K562 (cell line): ENCODE data around the gene AIFM3. TPM values are rescaled to one million over a fixed set of nuclear protein-coding genes. Genes with fewer than 3 reads are reported as not detected.

Experiments used
- FOXA3 ChIP-seq, 2 experiments: fragments of 450-650 bp in 1 of 2; sonication (generic) in 1 of 2; formaldehyde crosslinking; IDR thresholded peaks in 1 of 2; conservative IDR thresholded peaks in 1 of 2; 2 replicates each; pipeline versions ENCODE4 v1.4.0 to v1.8.0; 2020 to 2022; ENCODE audit warnings: mild to moderate bottlenecking in 2 of 2, missing genetic modification reagents in 1 of 2
- FUS ChIP-seq: fragments of 200-400 bp; formaldehyde crosslinking; optimal IDR thresholded peaks from 2 replicates; pipeline ENCODE3; 2017; ENCODE audit warnings: low read depth, low read length
- HDAC3 ChIP-seq: fragments of 450-650 bp; IDR thresholded peaks from 2 replicates; pipeline ENCODE4 v1.6.1; 2018; ENCODE audit warnings: borderline replicate concordance, mild to moderate bottlenecking, moderate library complexity; ENCODE audit not compliant: partially characterized antibody
- MYC ChIP-seq, 2 experiments: fragments of 250-450 bp in 1 of 2; sonication (Bioruptor Pico) in 1 of 2; IDR thresholded peaks; 2 replicates each; pipeline versions ENCODE4 v1.5.1 to v1.6.1; 2012 to 2021; ENCODE audit warnings: low read depth in 2 of 2, borderline replicate concordance in 1 of 2, improper control_type of control experiment in 1 of 2, low read length in 1 of 2, mild to moderate bottlenecking in 1 of 2, moderate library complexity in 1 of 2
- RBM22 ChIP-seq: fragments of 200-400 bp; formaldehyde crosslinking; IDR thresholded peaks from 2 replicates; pipeline ENCODE4 v1.6.1; 2018; ENCODE audit warnings: low read length, low read depth; ENCODE audit not compliant: poor library complexity, severe bottlenecking
- SMARCB1 ChIP-seq: IDR thresholded peaks from 2 replicates; pipeline ENCODE4 v1.6.1; 2011; ENCODE audit warnings: improper control_type of control experiment, low read depth; ENCODE audit not compliant: insufficient read length
- TAF15 ChIP-seq: fragments of 200-400 bp; formaldehyde crosslinking; IDR thresholded peaks from 2 replicates; pipeline ENCODE4 v1.6.1; 2017; ENCODE audit warnings: mild to moderate bottlenecking, low read depth, low read length, moderate library complexity
- TGIF2 ChIP-seq: sonication (generic); formaldehyde crosslinking; IDR thresholded peaks from 2 replicates; pipeline ENCODE4 v1.8.1; 2022; ENCODE audit warnings: mild to moderate bottlenecking, missing genetic modification reagents, moderate library complexity
- U2AF1 ChIP-seq: fragments of 200-400 bp; formaldehyde crosslinking; optimal IDR thresholded peaks from 2 replicates; pipeline ENCODE3; 2017; ENCODE audit warnings: mild to moderate bottlenecking, low read depth, low read length, moderate library complexity
- ZNF12 ChIP-seq: sonication (generic); formaldehyde crosslinking; IDR thresholded peaks from 2 replicates; pipeline ENCODE4 v1.4.0; 2020; ENCODE audit warnings: mild to moderate bottlenecking, missing genetic modification reagents
- ZNF507 ChIP-seq: conservative IDR thresholded peaks from 2 replicates; pipeline ENCODE4 v1.6.1; 2017; ENCODE audit warnings: missing genetic modification characterization, missing compliant biosample characterization
- ZNF699 ChIP-seq: fragments of 250-450 bp; sonication (Bioruptor Pico); IDR thresholded peaks from 2 replicates; pipeline ENCODE4 v1.8.0; 2021; ENCODE audit warnings: mild to moderate bottlenecking, moderate library complexity; ENCODE audit not compliant: insufficient replicate concordance
- ZNF766 ChIP-seq: fragments of 200-800 bp; sonication (Bioruptor generic); conservative IDR thresholded peaks from 2 replicates; pipeline ENCODE4 v1.6.1; 2016; ENCODE audit warnings: missing genetic modification characterization, missing compliant biosample characterization
- polyA plus RNA-seq, 8 experiments: library from polyadenylated mRNA; depleted of rRNA in 4 of 8; stranded (reverse) in 5 of 8; unstranded in 3 of 8; fragments of >200 nt; fragmentation: Nextera tagmentation in 2 of 8; fragmentation: Illumina TruSeq in 1 of 8; extraction: Ambion mirVana in 2 of 8; extraction: Trizol in 1 of 8; gene quantifications; 2 replicates each; pipeline versions ENCODE4 v1.2.1 to v1.2.3, GENCODE V29; 2011 to 2014; ENCODE audit warnings: inconsistent platforms in 1 of 8, missing spikeins in 1 of 8
- total RNA-seq, 7 experiments: library from RNA; depleted of rRNA in 6 of 7; stranded (reverse); fragments of >200 nt in 6 of 7; fragmentation: Illumina TruSeq in 2 of 7; extraction: Trizol in 2 of 7; gene quantifications; 2 replicates each; pipeline versions ENCODE4 v1.2.1 to v1.2.3, GENCODE V29; 2011 to 2021; ENCODE audit warnings: low replicate concordance in 1 of 7
- TF ChIP-seq, protein P1 (sequence below): fragments of 250-450 bp; sonication (Bioruptor Pico); IDR thresholded peaks from 2 replicates; pipeline ENCODE4 v1.5.0; 2021; ENCODE audit warnings: mild to moderate bottlenecking, borderline replicate concordance
- TF ChIP-seq, protein P2 (sequence below): fragments of 250-450 bp; sonication (Bioruptor Pico); IDR thresholded peaks from 2 replicates; pipeline ENCODE4 v1.5.0; 2021
- TF ChIP-seq, protein P3 (sequence below): fragments of 450-650 bp; IDR thresholded peaks from 2 replicates; pipeline ENCODE4 v1.7.0; 2016; ENCODE audit warnings: borderline replicate concordance
- TF ChIP-seq, protein P4 (sequence below): sonication (generic); formaldehyde crosslinking; IDR thresholded peaks from 2 replicates; pipeline ENCODE4 v1.9.0; 2022; ENCODE audit warnings: mild to moderate bottlenecking, missing genetic modification reagents
- TF ChIP-seq, protein P5 (sequence below), 2 experiments: IDR thresholded peaks; 2 replicates each; pipeline ENCODE4 v1.6.1; 2011; ENCODE audit warnings: borderline replicate concordance in 1 of 2, control low read depth in 1 of 2, low read depth in 1 of 2, low read length in 1 of 2, mild to moderate bottlenecking in 1 of 2, mixed read lengths in 1 of 2, moderate library complexity in 1 of 2; ENCODE audit not compliant: insufficient read depth in 1 of 2, insufficient read length in 1 of 2, poor library complexity in 1 of 2, severe bottlenecking in 1 of 2; ENCODE audit errors: extremely low read depth in 1 of 2

The AIFM3 gene
- total and polyA plus RNA-seq, 9 of the 15 experiments (the other 6 are each of a cell fraction or from before 2014, with no cell fraction given), result 0.03 to 0.20 (median 0.07) TPM; not detected in 1

DNA sequence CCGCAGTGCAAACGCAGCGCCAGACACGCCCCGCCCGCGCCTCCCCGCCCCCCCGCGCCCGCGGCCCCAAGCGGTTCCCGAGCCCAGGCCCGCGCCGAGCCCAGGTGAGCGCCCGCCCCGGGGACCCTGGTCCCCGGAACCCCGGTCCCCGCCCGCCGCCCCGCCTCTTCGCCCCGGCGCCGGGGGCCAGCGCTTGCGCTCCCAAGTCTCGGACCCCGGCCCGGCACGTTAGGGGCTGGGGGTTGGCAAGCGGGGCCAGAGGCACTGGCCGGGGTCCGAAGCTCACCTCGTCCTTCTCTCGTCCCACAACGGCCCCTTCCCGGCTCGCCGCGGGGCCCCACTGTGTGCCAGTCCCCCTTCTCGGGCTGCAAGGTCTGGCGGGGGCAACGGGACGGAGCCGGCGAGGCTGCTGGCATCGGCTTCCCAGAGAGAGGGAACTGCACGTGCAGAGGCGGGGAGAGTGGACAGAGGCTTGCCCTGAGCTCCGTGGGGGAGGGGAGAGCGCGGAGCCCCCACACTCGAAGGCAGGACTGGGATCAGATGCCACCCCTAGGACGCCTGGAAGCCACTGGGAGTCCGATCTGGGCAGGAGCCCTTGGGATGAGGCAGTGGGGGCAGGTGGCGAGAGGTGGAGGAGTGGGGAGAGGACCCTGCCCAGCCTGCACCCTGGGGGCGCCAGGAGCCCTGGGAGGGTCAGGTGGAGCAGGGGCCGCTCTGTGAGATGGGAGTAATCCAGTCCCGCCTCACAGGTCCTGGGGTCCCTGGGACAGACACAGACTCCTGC lies 1.8 kb upstream of the AIFM3 start (continued):
- TF ChIP-seq HDAC3, result no peak
- no peak for TF ChIP-seq ZNF699 (CRISPR knock-in tag)
- no peak for TF ChIP-seq RBM22
- no peak for TF ChIP-seq U2AF1
- no peak for TF ChIP-seq SMARCB1
- TF ChIP-seq, protein P1, sequence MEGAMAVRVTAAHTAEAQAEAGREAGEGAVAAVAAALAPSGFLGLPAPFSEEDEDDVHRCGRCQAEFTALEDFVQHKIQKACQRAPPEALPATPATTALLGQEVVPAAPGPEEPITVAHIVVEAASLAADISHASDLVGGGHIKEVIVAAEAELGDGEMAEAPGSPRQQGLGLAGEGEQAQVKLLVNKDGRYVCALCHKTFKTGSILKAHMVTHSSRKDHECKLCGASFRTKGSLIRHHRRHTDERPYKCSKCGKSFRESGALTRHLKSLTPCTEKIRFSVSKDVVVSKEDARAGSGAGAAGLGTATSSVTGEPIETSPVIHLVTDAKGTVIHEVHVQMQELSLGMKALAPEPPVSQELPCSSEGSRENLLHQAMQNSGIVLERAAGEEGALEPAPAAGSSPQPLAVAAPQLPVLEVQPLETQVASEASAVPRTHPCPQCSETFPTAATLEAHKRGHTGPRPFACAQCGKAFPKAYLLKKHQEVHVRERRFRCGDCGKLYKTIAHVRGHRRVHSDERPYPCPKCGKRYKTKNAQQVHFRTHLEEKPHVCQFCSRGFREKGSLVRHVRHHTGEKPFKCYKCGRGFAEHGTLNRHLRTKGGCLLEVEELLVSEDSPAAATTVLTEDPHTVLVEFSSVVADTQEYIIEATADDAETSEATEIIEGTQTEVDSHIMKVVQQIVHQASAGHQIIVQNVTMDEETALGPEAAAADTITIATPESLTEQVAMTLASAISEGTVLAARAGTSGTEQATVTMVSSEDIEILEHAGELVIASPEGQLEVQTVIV (CRISPR knock-in tag), result no peak
- TF ChIP-seq, protein P2, sequence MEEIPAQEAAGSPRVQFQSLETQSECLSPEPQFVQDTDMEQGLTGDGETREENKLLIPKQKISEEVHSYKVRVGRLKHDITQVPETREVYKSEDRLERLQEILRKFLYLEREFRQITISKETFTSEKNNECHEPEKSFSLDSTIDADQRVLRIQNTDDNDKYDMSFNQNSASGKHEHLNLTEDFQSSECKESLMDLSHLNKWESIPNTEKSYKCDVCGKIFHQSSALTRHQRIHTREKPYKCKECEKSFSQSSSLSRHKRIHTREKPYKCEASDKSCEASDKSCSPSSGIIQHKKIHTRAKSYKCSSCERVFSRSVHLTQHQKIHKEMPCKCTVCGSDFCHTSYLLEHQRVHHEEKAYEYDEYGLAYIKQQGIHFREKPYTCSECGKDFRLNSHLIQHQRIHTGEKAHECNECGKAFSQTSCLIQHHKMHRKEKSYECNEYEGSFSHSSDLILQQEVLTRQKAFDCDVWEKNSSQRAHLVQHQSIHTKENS (CRISPR knock-in tag), result no peak
- TF ChIP-seq TGIF2 (CRISPR knock-in tag), result no peak; the same call in 1 of the 2 replicates
- no peak for TF ChIP-seq FUS
- no peak for TF ChIP-seq MYC (IDR thresholded peaks at IDR 0.05; ENCODE audit: low read depth, low read length)
- TF ChIP-seq MYC (CRISPR knock-in tag; IDR thresholded peaks at IDR 0.05; ENCODE audit: borderline replicate concordance, low read depth), result peak; percentile 24; the same call in 1 of the 2 replicates
- peak in 1 of 2 experiments; percentile 43; a peak in 1 of 4 replicates for TF ChIP-seq FOXA3 (CRISPR knock-in tag; conservative IDR thresholded peaks at IDR 0.05 in 1 of 2, IDR thresholded peaks at IDR 0.05 in 1 of 2)
- TF ChIP-seq, protein P3, sequence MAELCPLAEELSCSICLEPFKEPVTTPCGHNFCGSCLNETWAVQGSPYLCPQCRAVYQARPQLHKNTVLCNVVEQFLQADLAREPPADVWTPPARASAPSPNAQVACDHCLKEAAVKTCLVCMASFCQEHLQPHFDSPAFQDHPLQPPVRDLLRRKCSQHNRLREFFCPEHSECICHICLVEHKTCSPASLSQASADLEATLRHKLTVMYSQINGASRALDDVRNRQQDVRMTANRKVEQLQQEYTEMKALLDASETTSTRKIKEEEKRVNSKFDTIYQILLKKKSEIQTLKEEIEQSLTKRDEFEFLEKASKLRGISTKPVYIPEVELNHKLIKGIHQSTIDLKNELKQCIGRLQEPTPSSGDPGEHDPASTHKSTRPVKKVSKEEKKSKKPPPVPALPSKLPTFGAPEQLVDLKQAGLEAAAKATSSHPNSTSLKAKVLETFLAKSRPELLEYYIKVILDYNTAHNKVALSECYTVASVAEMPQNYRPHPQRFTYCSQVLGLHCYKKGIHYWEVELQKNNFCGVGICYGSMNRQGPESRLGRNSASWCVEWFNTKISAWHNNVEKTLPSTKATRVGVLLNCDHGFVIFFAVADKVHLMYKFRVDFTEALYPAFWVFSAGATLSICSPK, result no peak
- no peak for TF ChIP-seq ZNF12 (CRISPR knock-in tag)
- TF ChIP-seq ZNF507, result no peak
- no peak for TF ChIP-seq ZNF766 (CRISPR knock-in tag)
- TF ChIP-seq TAF15, result no peak
- TF ChIP-seq, protein P4, sequence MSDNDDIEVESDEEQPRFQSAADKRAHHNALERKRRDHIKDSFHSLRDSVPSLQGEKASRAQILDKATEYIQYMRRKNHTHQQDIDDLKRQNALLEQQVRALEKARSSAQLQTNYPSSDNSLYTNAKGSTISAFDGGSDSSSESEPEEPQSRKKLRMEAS (CRISPR knock-in tag), result peak; percentile 59
- TF ChIP-seq, protein P5, sequence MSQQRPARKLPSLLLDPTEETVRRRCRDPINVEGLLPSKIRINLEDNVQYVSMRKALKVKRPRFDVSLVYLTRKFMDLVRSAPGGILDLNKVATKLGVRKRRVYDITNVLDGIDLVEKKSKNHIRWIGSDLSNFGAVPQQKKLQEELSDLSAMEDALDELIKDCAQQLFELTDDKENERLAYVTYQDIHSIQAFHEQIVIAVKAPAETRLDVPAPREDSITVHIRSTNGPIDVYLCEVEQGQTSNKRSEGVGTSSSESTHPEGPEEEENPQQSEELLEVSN (IDR thresholded peaks at IDR 0.05; ENCODE audit: borderline replicate concordance in 1 of 2, extremely low read depth in 1 of 2, insufficient read depth in 1 of 2, insufficient read length in 1 of 2, low read depth in 1 of 2, low read length in 1 of 2, poor library complexity in 1 of 2, severe bottlenecking in 1 of 2), result peak in 1 of 2 experiments; percentile 50
